SJSA1 (cell line): ENCODE results near the gene FAM13A. TPM values are rescaled to one million over a fixed set of nuclear protein-coding genes. Genes with fewer than 3 reads are reported as not detected.

Experiments
- DNase-seq, 2 experiments: peaks; one replicate each; pipeline ENCODE4 v3.0.0-alpha.2; 2015 to 2020; ENCODE audit warnings: low spot score in 2 of 2, low read depth in 1 of 2
- H3K27ac ChIP-seq: fragments of 250-450 bp; sonication (Bioruptor Pico); 2 replicates; pipeline ENCODE4 v1.5.1; 2020; ENCODE audit warnings: mild to moderate bottlenecking, moderate library complexity
- H3K27me3 ChIP-seq: fragments of 250-450 bp; sonication (Bioruptor Pico); replicated peaks from 2 replicates; pipeline ENCODE4 v1.5.1; 2020; ENCODE audit warnings: mild to moderate bottlenecking, moderate library complexity
- H3K36me3 ChIP-seq: fragments of 250-450 bp; sonication (Bioruptor Pico); 2 replicates; pipeline ENCODE4 v1.5.1; 2020; ENCODE audit warnings: mild to moderate bottlenecking
- H3K4me1 ChIP-seq: fragments of 250-450 bp; sonication (Bioruptor Pico); replicated peaks from 2 replicates; pipeline ENCODE4 v1.6.1; 2021; ENCODE audit warnings: mild to moderate bottlenecking
- H3K4me3 ChIP-seq: fragments of 250-450 bp; sonication (Bioruptor Pico); 2 replicates; pipeline ENCODE4 v1.5.1; 2020; ENCODE audit warnings: mild to moderate bottlenecking
- H3K9me3 ChIP-seq: fragments of 250-450 bp; sonication (Bioruptor Pico); replicated peaks from 2 replicates; pipeline ENCODE4 v1.5.1; 2020; ENCODE audit warnings: mild to moderate bottlenecking
- total RNA-seq: library from RNA; depleted of rRNA; stranded (reverse); fragments of >200 nt; shearing (Covaris generic); gene quantifications from 2 replicates; pipeline ENCODE4 v1.2.3, GENCODE V29; 2014

FAM13A gene
- total RNA-seq, 1 experiment from 2014 or later: 15.2 TPM

DNA sequence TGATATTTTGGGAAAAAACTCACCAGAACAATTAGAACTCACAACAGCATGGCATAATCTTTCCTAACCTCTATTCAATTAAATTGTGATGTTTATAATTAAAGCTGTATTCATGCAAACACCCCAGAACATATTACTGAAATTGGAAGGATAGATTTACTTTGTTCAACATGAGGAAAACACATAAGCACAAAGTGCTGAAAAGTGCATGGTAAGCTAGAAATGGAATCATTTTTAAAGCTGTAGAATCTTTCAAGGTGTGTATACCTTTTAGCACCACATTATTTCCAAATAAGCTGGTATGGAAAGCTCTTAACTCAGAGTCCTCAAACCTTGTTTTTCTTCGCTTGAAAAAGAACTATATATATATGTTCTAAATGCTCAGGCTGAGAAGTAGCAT lies 268.6 kb downstream of the FAM13A start:
- Histone ChIP-seq H3K9me3 (no peaks in the 10 kb centered on the region), H3K27me3 (no peaks in the 10 kb centered on the region), H3K4me1 (peaks cover 14% of the 10 kb centered on the region), H3K27ac (no peak overlapping the region), H3K4me3 (no peak overlapping the region), H3K36me3 (no peaks in the 10 kb centered on the region)
- DNase-seq: no peak

DNA sequence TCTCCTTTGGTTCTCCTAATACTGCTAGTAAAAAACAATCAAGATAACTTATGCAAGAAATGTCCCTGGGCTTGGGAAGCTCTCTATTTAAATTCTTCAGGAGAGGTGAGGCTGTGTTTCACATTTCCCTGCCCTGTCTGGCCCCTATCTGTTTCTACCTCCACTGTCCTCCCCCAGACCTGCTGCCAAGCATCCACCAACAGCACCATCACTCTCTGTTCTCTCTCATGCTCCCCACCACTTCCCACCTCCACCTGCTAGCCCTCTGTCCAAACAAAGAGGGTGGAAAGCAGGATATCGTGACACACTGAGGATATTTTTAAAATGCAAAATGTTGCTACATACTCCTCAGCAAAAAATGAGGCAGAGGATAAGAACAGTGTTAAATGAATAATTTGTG lies 271.0 kb downstream of the FAM13A start:
- no peak overlapping the region for H3K4me3 ChIP-seq
- H3K9me3 ChIP-seq: no peaks in the 10 kb centered on the region
- no peak overlapping the region for H3K27ac ChIP-seq
- H3K36me3 ChIP-seq: no peaks in the 10 kb centered on the region
- H3K27me3 ChIP-seq: no peaks in the 10 kb centered on the region
- DNase-seq: no peak
- no peaks in the 10 kb centered on the region for H3K4me1 ChIP-seq

DNA sequence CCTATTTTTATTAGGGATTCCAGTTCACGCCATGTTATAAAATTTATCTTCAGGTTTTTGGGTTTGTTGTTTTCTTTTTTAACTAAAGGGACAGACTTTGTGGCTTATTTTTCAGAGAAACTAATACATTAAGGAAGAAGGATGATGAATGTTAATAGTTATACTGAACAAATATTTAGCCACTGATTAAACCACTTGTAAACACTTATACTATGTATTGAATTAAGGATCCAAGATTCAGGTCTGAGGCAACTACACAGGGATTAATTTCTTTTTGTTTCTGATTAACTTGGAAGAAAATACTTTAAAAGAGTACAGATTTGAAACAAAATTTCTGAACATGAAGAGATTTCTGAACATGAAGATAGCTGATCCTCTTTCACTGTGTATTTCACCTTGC lies 276.6 kb downstream of the FAM13A start:
- no peak for DNase-seq
- peaks cover 16% of the 10 kb centered on the region for H3K4me1 ChIP-seq
- H3K4me3 ChIP-seq: no peak overlapping the region
- H3K9me3 ChIP-seq: no peaks in the 10 kb centered on the region
- H3K27ac ChIP-seq: no peak overlapping the region
- H3K36me3 ChIP-seq: no peaks in the 10 kb centered on the region
- no peaks in the 10 kb centered on the region for H3K27me3 ChIP-seq

GRCh38 chr4:88779431-88779830 lies 277.6 kb downstream of the FAM13A start:
- Histone ChIP-seq H3K4me3 (no peak overlapping the region), H3K9me3 (no peaks in the 10 kb centered on the region), H3K36me3 (no peaks in the 10 kb centered on the region), H3K4me1 (peaks cover 16% of the 10 kb centered on the region), H3K27ac (peak overlapping the region; percentile 87), H3K27me3 (no peaks in the 10 kb centered on the region)
- DNase-seq: peak; percentile 53 to 57

GRCh38 chr4:88775529-88775928 lies 281.5 kb downstream of the FAM13A start:
- Histone ChIP-seq H3K9me3 (no peaks in the 10 kb centered on the region), H3K27me3 (no peaks in the 10 kb centered on the region), H3K36me3 (no peaks in the 10 kb centered on the region), H3K4me1 (peaks cover 16% of the 10 kb centered on the region), H3K27ac (no peak overlapping the region), H3K4me3 (no peak overlapping the region)
- no peak for DNase-seq

- no peak for DNase-seq
- Histone ChIP-seq H3K9me3 (no peaks in the 10 kb centered on the region), H3K27me3 (no peaks in the 10 kb centered on the region), H3K4me1 (peaks cover 11% of the 10 kb centered on the region), H3K36me3 (no peaks in the 10 kb centered on the region), H3K4me3 (no peak overlapping the region), H3K27ac (no peak overlapping the region)
These were observed 282.0 kb downstream of the FAM13A start for GRCh38 chr4:88775026-88775425.

- DNase-seq: no peak
- Histone ChIP-seq H3K27ac (no peak overlapping the region), H3K4me3 (no peak overlapping the region), H3K36me3 (no peaks in the 10 kb centered on the region), H3K4me1 (no peaks in the 10 kb centered on the region), H3K9me3 (no peaks in the 10 kb centered on the region), H3K27me3 (no peaks in the 10 kb centered on the region)
These were observed 285.0 kb downstream of the FAM13A start for GRCh38 chr4:88771883-88772450.

DNA sequence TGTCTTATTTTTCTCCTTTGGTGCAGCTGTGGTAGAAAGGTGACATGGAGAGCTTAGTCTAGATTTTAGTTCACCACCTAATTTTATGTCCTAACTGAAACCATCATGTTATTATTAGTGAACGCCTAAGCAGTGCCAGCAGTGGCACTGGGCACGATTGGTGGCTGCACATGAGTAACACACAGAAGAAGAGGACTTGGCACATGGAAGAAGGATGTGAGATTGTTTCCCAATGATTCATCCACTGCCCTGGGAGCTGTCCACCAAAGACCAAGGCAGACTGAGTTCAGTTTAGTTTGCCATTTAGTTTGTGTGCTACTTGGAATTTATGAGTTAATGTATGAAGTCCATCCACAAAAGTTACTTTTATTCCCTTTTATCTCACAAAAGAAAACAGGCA lies 291.3 kb downstream of the FAM13A start:
- H3K4me3 ChIP-seq: no peak overlapping the region
- DNase-seq: peak; percentile 39 to 49

DNA sequence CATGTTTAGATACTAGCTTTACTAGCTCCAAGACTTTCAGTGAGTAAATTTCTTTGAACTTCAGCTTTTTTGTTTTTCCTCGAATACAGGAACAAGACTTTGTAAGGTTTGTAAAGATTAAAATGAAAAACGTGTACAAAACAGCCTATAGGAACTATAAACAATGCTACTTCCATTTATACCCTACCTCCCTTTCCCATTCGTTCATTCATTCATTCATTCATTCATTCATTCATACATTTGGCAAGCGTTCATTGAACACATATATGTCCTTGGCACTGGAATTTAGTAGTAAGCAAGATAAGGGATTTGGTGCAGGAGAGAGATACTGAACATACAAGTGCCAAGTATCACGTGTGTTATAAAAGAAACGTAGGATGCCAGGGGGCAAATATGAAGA lies 293.9 kb downstream of the FAM13A start:
- H3K4me1 ChIP-seq: 0 out of 2 replicates have a peak, but pooled peaks cover 3% of the 10 kb centered on the region
- H3K4me3 ChIP-seq: no peak overlapping the region
- H3K36me3 ChIP-seq: no peaks in the 10 kb centered on the region
- DNase-seq: no peak
- no peak overlapping the region for H3K27ac ChIP-seq
- no peaks in the 10 kb centered on the region for H3K9me3 ChIP-seq
- no peaks in the 10 kb centered on the region for H3K27me3 ChIP-seq

More for the DNA sequence above, 291.3 kb downstream of the FAM13A start:
- Histone ChIP-seq H3K4me1 (0 out of 2 replicates have a peak, but pooled peaks cover 3% of the 10 kb centered on the region), H3K27ac (no peak overlapping the region), H3K36me3 (no peaks in the 10 kb centered on the region), H3K9me3 (no peaks in the 10 kb centered on the region), H3K27me3 (no peaks in the 10 kb centered on the region)

DNA sequence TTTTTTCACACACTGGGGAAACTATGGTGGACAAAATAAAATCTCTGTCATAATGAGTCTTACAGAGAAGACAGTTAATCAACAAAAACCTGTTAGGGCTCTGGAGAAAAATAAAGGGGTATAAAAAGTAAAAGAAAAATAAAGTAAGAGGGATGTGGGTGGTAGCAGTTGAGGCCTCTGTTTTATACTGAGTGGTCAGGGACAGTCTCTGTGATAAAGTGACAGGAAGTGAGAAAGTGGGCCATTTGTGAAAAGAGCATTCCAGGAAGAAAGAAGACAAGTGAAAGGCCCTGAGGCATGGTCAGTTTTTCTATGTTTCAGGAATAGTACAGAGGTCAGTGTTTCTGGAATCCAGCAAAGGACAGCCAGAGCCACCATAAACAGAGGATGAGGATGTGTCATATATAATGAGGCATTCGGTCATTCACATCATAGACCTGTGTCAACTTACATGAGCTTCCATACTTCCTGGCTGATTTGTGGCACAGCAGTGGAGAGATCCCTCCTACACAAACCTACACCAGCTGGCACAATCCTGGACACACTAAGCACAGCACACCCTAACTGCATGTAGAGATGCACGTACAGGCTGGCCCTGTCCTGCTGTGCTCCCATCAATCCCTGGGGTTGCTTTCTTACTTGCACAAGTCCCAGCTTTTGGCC lies 295.0 kb downstream of the FAM13A start:
- Histone ChIP-seq H3K4me1 (0 out of 2 replicates have a peak, but pooled peaks cover 3% of the 10 kb centered on the region), H3K27me3 (no peaks in the 10 kb centered on the region), H3K36me3 (no peaks in the 10 kb centered on the region), H3K9me3 (no peaks in the 10 kb centered on the region), H3K4me3 (no peak overlapping the region), H3K27ac (no peak overlapping the region)
- DNase-seq: no peak

- Histone ChIP-seq H3K4me3 (no peak overlapping the region), H3K27me3 (no peaks in the 10 kb centered on the region), H3K36me3 (no peaks in the 10 kb centered on the region), H3K9me3 (no peaks in the 10 kb centered on the region), H3K27ac (no peak overlapping the region), H3K4me1 (0 out of 2 replicates have a peak, but pooled peaks cover 3% of the 10 kb centered on the region)
- no peak for DNase-seq
These were observed 295.6 kb downstream of the FAM13A start for GRCh38 chr4:88761342-88761741.

GRCh38 chr4:88759895-88760290 lies 297.1 kb downstream of the FAM13A start:
- DNase-seq: no peak
- Histone ChIP-seq H3K4me3 (no peak overlapping the region), H3K27ac (no peak overlapping the region), H3K9me3 (no peaks in the 10 kb centered on the region), H3K4me1 (no peaks in the 10 kb centered on the region), H3K36me3 (no peaks in the 10 kb centered on the region), H3K27me3 (no peaks in the 10 kb centered on the region)

DNA sequence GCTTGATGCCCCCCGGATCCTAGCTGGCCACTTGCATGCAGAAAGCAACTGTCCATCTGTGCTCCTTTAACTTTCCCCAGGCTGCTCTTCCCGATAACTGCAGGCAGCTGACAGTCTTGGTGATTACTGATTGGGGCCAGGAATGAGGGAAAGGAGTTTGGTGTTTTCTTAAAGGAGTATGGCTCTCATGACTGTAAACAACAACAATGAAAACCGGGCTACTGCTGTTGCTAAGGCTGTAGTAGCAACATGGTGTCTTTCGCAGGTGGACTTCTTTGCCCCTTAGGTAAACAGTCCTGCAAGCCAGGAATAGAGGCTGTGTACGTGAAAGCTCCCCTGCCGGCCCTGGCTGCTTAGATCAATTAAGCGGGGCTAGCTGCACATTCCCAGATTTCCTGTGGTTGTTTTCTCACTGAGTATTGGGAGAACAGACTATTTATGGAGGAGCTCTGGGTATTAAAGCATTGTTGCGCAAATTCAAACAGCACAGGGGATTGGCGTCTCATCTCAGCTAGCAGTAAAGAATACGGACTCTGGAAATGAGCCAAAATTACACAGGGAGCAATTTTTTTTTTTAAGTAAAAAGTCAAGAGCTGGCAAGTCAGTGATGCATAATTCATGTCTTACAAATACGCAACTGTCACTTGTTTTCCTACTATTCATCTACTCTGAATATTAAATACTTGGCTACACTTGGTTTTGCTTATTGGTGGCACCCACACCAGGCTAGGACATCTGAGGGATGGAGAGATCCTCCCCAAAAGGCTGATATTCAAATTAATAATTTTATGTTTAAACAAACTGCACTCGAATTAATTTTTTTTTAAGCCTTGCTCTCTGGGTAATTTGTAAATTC lies 297.7 kb downstream of the FAM13A start:
- H3K4me3 ChIP-seq: no peak overlapping the region
- H3K36me3 ChIP-seq: no peaks in the 10 kb centered on the region
- no peak overlapping the region for H3K27ac ChIP-seq
- no peaks in the 10 kb centered on the region for H3K4me1 ChIP-seq
- no peak for DNase-seq
- no peaks in the 10 kb centered on the region for H3K9me3 ChIP-seq
- H3K27me3 ChIP-seq: no peaks in the 10 kb centered on the region

DNA sequence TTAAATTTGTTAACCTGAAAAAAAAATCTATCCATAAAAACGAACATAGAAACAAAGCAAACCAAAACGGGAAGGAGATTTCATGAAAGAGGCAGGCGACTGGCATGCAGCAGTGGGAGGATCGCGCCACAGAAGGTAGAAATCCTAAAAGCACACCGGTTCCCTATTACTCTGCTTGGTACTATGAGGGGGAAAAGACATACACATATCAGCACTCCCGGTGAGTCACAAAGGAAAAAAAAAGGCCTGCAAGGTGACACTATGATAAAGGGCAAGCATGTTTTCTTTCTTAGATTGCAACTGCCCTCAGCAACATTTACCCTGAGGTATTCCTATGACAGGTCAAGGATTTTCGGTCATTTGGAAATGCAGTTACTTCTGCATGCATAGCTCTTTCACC lies 298.7 kb downstream of the FAM13A start:
- no peak overlapping the region for H3K4me3 ChIP-seq
- H3K4me1 ChIP-seq: no peaks in the 10 kb centered on the region
- H3K36me3 ChIP-seq: no peaks in the 10 kb centered on the region
- no peak for DNase-seq
- H3K27me3 ChIP-seq: no peaks in the 10 kb centered on the region
- no peak overlapping the region for H3K27ac ChIP-seq
- H3K9me3 ChIP-seq: no peaks in the 10 kb centered on the region
